ENCODE data around the gene SPATA13. TPM values are rescaled to one million over a fixed set of nuclear protein-coding genes. Genes with fewer than 3 reads are reported as not detected.

Gene SPATA13
- total RNA-seq, 1 experiment from 2014 or later, result 5.1 TPM

- no peak for DNase-seq (ENCODE audit: low spot score)
Measured at GRCh38 chr13:24167666-24168391, 7.3 kb downstream of the SPATA13 start.

DNA sequence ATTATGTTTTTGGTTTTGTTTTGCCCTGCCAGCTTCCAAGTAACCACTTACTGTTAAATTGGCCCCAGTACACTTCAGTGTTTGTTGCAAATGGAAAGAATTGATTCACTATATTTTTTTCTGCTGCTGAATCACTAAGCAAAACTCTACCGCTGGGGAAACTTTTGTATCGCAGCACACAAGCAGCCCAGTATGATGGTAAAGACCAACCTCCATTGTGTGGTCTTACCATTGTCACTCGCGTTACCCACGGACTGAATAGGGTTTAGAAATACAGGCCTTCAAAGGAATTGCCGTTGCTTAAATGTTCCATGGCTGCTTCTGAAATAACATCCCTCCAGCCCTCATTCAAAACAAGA, 7.9 kb downstream of the SPATA13 start:
- no peak for DNase-seq (ENCODE audit: low spot score)

GRCh38 chr13:24168979-24169378, 8.5 kb downstream of the SPATA13 start:
- DNase-seq (ENCODE audit: low spot score), result no peak

DNA sequence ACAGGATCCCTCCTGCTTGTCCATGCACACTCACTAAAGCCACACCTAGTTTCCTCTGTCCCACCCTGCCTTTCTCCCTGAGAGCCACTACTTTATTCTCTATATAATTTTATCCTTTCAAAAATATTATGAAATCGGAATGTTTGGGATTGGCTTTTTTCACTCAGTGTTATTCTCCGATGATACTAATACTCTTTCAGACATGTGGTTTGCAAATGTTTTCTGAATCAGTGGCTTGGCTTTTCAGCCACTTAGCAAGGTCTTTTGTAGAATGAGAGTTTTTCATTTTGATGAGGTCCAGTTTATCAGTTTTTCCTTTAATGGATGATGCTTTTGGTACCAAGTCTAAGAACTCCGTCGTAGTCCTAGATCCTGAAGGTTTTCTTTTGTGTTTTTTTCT, 11.6 kb downstream of the SPATA13 start:
- DNase-seq (ENCODE audit: low spot score), result no peak

DNA sequence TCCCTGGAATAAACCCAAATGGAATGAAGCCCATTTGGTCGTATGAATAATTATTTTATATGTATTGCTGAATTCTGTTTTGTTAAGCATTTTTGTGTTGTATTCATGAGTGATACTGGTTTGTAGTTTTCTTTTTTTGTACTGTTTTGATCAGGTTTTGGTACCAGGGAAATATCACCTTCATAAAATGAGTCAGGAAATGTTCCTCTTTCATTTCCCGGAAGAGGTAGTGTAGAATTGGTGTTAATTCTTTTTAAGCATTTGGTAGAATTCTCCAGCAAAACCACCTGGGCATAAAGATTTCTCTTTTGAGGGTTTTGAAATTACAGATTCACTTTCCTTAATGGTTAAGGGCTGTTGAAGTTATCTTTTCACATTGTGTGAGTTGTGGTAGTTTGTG, 13.3 kb downstream of the SPATA13 start:
- DNase-seq (ENCODE audit: low spot score), result no peak

GRCh38 chr13:24175847-24176246, 15.3 kb downstream of the SPATA13 start:
- DNase-seq (ENCODE audit: low spot score), result no peak

DNA sequence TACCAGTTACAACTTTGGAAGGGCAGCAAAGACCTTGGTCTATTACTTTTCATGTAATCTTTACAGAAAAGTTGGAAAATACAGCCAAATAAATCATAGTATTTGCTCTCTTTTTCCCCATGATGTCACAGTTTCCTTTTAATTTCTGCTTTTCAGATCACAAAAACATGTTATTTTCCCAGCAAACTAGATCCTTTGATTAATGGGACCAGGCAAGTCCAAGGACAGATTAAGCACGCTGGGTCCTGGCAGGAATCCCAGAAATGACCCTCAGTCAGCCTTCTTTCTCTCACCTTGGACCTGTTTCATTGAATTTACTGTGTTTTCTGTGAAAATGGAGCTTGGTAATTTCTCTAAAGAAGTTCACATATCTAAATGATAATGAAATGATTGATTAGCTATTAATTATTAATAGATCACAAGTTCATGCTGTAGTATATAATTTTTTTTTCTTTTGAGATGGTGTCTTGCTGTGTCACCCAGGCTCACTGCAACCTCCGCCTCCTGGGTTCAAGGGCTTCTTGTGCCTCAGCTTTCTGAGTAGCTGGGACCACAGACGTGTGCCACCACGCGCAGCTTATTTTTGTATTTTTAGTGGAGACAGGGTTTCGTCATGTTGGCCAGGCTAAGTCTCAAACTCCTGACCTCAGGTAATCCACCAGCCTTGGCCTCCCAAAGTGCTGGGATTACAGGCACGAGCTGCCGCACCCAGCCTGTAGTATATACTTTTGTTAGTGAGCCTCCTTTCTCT, 16.0 kb downstream of the SPATA13 start:
- DNase-seq (ENCODE audit: low spot score), result no peak

DNA sequence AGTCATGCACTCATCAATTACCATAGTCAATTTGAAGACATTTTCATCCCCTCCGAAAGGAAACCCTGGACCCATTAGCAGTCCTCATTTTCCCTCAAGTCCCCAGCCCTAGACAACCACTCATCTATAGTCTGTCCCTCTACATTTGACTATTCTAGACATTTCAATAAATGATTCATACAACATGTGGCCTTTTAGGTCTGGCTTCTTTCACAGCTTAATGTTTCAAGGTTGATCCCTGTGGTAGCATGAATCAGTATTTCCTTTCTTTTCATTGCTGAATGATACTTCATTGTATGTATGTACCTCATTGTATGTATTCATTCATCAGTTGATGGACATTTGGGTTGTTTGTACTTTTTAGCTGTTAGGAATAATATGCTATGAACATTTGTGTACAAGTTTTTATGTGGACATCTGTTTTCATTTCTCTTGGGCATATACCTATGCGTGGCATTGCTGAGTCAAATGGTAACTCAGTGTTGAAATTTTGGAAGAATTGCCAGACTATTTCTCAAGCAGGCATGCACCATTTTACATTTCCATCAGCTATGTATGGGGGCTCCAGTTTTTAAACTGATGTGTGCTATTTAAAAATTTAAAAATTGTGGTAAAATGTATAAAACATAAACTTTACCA, 18.4 kb downstream of the SPATA13 start:
- no peak for DNase-seq (ENCODE audit: low spot score)

DNA sequence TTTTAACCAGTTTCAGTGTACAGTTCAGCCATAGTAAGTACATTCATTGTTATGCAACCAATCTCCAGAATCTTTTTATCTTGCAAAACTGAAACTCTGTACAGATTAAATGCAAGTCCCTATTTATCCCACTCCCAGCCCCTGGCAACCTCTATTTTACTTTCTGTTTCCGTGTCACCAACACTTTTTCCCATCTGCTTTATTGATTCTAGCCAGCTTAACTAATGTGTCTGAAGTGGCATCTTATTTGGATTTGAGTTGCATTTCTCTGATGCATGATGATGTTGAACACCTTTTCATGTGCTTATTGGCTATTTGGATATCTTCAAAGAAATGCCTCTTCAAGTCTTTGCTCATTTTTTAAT, 18.9 kb downstream of the SPATA13 start:
- DNase-seq (ENCODE audit: low spot score), result no peak

GRCh38 chr13:24180750-24181377, 20.3 kb downstream of the SPATA13 start:
- no peak for DNase-seq (ENCODE audit: low spot score)

DNA sequence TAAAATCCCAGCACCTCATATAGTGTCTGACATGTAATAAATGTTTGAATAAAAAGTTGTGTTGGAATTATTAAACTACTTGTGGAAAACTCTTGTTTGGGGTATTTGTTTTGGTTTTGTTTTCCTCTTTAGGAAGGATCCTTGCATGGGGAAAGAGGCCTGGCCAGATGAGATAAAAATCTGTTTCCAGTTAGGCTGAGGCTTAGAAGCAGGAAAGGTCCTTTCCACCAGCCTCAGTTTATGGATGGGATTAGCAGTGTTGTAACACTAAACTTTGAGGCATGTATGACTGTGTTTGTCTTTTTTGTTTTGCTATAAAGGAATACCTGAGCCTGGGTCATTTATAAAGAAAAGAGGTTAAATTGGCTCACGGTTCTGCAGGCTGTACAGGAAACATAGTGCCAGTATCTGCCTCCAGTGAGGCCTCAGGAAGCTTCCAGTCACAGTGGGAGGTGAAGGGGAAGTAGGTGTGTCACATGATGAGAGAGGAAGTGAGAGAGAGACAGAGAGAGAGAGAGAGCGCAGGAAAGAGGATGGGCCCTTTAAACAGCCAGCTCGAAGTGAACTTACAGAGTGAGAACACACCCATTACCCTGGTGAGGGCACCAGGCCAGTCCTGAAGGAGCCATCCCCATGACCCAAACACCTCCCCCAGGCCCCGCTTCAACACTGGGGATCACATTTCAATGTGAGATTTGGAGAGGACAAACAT, 21.6 kb downstream of the SPATA13 start:
- DNase-seq (ENCODE audit: low spot score), result no peak

GRCh38 chr13:24182703-24183081, 22.2 kb downstream of the SPATA13 start:
- DNase-seq (ENCODE audit: low spot score), result no peak

DNA sequence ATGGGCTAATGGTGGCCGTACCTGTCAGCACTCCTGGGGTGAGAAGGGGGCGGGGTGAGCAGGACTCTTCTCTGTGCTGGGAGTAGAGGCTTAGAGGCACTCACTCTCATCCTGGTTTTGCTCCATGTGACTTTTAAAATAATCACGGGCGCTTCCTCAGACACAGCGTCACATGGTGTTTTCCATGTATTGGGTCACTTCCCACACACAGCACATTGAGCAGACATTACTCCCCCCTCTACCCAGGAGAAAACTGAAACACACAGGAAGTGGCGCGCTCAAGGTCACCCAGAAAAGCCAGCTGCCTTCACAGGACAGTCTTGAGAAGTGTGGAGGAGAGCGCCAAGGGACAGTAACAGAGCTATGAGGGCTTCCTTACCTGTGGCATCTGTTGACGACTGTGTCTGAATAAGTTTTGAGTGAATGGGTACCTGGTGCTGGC, 23.2 kb downstream of the SPATA13 start:
- DNase-seq (ENCODE audit: low spot score), result no peak

DNA sequence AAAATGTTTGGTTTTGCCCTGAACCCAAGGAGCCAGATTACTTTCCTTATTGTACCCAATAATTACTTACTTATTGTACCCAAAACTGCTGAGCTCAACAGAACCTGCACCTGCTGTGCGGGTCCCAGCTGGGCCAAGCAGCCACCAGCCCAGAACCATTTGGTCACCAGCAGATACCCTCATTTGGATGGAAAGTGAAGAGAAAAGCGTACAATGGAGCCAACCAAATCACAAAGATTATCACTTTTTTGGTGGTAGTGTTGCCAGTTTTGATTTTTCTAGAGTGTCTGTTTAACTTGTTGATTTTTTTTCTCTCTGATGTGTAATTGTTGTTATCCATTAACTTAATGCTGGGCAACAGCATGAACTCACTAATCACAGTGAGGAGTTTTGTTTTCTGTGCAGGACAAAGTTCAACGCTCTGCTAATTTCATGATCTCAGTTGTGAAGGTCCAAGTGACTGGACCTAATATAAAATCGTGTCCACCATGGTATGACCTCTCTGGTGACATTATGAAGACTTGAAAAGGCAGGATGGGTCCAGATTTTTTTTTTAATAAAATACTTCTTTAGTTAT, 23.8 kb downstream of the SPATA13 start:
- no peak for DNase-seq (ENCODE audit: low spot score)

- DNase-seq (ENCODE audit: low spot score), result no peak
Measured at GRCh38 chr13:24184882-24185281, 24.4 kb downstream of the SPATA13 start.

DNA sequence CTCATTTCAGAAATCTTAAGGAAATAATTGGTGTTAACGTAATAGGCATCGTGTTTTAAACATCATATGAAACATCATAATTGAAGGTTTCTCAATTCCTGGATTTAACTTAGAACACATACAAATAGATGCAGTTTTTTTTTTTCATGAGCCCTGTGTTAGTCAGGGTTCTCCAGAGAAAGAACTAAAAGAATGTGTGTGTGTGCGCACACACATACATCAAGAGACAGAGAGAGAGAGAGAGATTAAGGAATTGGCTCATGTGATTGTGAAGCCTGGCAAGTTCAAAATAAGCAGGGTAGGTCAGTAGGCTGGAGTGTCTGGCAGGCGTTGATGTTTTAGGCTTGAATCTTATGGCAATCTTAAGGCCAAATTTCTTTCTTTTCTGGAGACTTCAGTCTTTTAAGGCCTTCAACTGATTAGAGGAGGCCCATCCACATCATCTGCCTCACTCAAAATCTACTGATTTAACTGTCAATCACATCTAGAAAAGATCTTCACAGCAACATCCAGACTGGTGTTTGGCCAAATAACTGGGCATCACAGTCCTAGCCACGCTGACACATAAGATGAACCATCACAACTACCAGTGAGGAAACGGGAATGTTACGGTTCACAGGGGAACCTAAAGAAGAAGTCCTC, 25.2 kb downstream of the SPATA13 start:
- no peak for DNase-seq (ENCODE audit: low spot score)

DNA sequence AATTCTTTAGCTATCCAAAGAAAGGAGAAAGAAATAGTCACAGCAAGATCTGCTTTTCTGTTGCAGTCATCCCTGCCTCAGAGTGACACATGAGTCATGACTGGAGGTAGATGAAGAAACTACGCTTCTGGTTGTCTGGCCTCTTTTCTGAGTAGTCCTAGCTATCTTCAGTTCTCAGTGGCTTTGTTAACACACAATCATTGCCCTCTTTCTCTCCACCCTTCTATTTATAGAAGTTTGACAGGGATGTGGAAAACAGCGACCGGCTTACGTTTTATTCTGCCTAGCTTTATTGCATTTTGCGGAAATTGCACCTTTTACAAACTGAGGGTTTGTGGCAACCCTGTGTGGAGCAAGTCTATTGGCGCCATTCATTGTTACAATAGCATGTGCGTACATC, 26.7 kb downstream of the SPATA13 start:
- no peak for DNase-seq (ENCODE audit: low spot score)

GRCh38 chr13:24192057-24192810, 31.7 kb downstream of the SPATA13 start:
- no peak for DNase-seq (ENCODE audit: low spot score)

GRCh38 chr13:24192811-24193162, 32.3 kb downstream of the SPATA13 start:
- no peak for DNase-seq (ENCODE audit: low spot score)

DNA sequence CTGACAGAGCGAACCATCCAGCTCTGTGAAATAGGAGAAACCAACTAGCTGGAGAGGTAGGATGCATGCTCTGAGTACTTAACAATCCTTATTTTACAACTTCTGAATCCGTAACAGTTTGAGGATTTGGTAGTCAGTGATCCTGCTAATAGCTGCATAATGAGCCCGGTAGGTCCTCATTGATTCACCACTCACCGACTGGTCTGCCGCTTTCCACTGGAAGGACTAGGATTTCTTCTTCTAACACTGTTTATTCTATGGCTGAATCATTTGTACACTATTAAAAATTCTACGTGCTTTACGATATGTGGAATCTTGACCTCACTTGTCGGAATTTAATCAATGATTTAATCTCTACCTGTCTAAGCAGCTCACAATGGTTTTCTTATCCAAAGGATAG, 33.9 kb downstream of the SPATA13 start:
- no peak for DNase-seq (ENCODE audit: low spot score)

All from H4 (cell line).